ENCODE measurements around the gene NRXN3. TPM values are rescaled to one million over a fixed set of nuclear protein-coding genes. Genes with fewer than 3 reads are reported as not detected.

Gene NRXN3
- total RNA-seq, 1 experiment from 2014 or later: not detected

DNA sequence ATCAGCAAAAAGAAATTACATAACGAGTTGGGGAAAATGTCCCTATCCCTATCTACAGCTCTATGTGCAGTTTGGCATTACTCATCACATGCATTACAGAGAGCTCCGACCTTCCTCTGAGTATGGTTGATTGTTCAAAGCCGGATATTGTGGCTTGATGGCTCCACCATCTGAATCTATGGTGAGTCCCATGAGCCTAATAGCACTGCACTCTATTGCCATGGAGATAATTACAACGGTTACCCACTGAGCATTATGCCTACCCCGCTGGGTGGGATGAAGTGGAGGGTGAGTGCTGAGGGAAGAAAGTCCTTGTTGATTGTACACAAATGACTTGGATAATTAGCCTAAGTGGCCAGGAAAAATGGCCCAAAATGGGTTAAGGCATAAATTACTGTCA is 800.5 kb downstream of the NRXN3 start:
- no peaks in the 10 kb centered on the region for H3K79me2 ChIP-seq (ENCODE audit: low read depth)
- H3K4me3 ChIP-seq: no peak overlapping the region
- CTCF ChIA-PET: no interaction called here
- no peak overlapping the region for H3K27ac ChIP-seq
- no peaks in the 10 kb centered on the region for H3K9me3 ChIP-seq (ENCODE audit: insufficient read depth, low read depth)
- no peak for DNase-seq
- POLR2A ChIA-PET (ENCODE audit: unreplicated experiment): no interaction called here
- H3K36me3 ChIP-seq (ENCODE audit: low read depth): no peaks in the 10 kb centered on the region
- H2AFZ ChIP-seq: no peak overlapping the region
- intact Hi-C loops (cut with micrococcal nuclease; ENCODE audit: unreplicated experiment): no loop called here
- H3F3A ChIP-seq (ENCODE audit: insufficient read depth, low read depth): no peaks in the 10 kb centered on the region; the same call in 1 of the 2 replicates
- BruUV-seq (replicated peaks): no TSS peak
- H3K4me1 ChIP-seq (replicated peaks; ENCODE audit: insufficient read depth): peaks cover 11% of the 10 kb centered on the region
- no peaks in the 10 kb centered on the region for H4K20me1 ChIP-seq (ENCODE audit: insufficient read depth)
- TF ChIP-seq CTCF (conservative IDR thresholded peaks at IDR 0.05) (no peak), EZH2 (IDR thresholded peaks at IDR 0.05; ENCODE audit: low read depth) (no peak)
- H3K27me3 ChIP-seq (ENCODE audit: insufficient read depth, low read depth): no peaks in the 10 kb centered on the region
- no peaks in the 10 kb centered on the region for H3K9me2 ChIP-seq (ENCODE audit: insufficient read depth)
- no peak overlapping the region for H3K4me2 ChIP-seq

- Histone ChIP-seq H3F3A (ENCODE audit: insufficient read depth, low read depth) (no peaks in the 10 kb centered on the region; the same call in 1 of the 2 replicates), H3K27ac (no peak overlapping the region), H3K27me3 (ENCODE audit: insufficient read depth, low read depth) (no peaks in the 10 kb centered on the region), H3K9me2 (ENCODE audit: insufficient read depth) (no peaks in the 10 kb centered on the region), H2AFZ (no peak overlapping the region), H3K9me3 (ENCODE audit: insufficient read depth, low read depth) (no peaks in the 10 kb centered on the region), H3K36me3 (ENCODE audit: low read depth) (no peaks in the 10 kb centered on the region), H3K4me2 (no peak overlapping the region), H3K4me3 (no peak overlapping the region), H3K4me1 (replicated peaks; ENCODE audit: insufficient read depth) (peaks cover 11% of the 10 kb centered on the region), H3K79me2 (ENCODE audit: low read depth) (no peaks in the 10 kb centered on the region), H4K20me1 (ENCODE audit: insufficient read depth) (no peaks in the 10 kb centered on the region)
- POLR2A ChIA-PET (ENCODE audit: unreplicated experiment): no interaction called here
- intact Hi-C loops (cut with micrococcal nuclease; ENCODE audit: unreplicated experiment): no loop called here
- TF ChIP-seq EZH2 (IDR thresholded peaks at IDR 0.05; ENCODE audit: low read depth) (no peak), CTCF (conservative IDR thresholded peaks at IDR 0.05) (no peak)
- DNase-seq: no peak
- BruUV-seq (replicated peaks): no TSS peak
- CTCF ChIA-PET: interaction anchor here (0.8 kb wide), 1 partner anchor 13 kb away, joined by 3 read pairs; no protein-coding TSS in a partner anchor
Observed at GRCh38 chr14:78972440-78972839, 802.3 kb downstream of the NRXN3 start.

- H3K27me3 ChIP-seq (ENCODE audit: insufficient read depth, low read depth): no peaks in the 10 kb centered on the region
- intact Hi-C loops (cut with micrococcal nuclease; ENCODE audit: unreplicated experiment): no loop called here
- H4K20me1 ChIP-seq (ENCODE audit: insufficient read depth): no peaks in the 10 kb centered on the region
- H3K36me3 ChIP-seq (ENCODE audit: low read depth): no peaks in the 10 kb centered on the region
- H3K9me3 ChIP-seq (ENCODE audit: insufficient read depth, low read depth): no peaks in the 10 kb centered on the region
- H3K4me1 ChIP-seq (replicated peaks; ENCODE audit: insufficient read depth): peaks cover 11% of the 10 kb centered on the region
- H3K4me3 ChIP-seq: no peak overlapping the region
- 0 out of 2 replicates have a peak overlapping the region, but pooled peaks have one; percentile 5 for H3K27ac ChIP-seq
- H3K79me2 ChIP-seq (ENCODE audit: low read depth): no peaks in the 10 kb centered on the region
- CTCF ChIA-PET: interaction anchor here (0.6 to 1.2 kb wide), 3 partner anchors 15 to 41 kb away, joined by 11 to 22 read pairs (median 13); no protein-coding TSS in a partner anchor
- 0 out of 2 replicates have a peak overlapping the region, but pooled peaks have one; percentile 11 for H3K4me2 ChIP-seq
- H3K9me2 ChIP-seq (ENCODE audit: insufficient read depth): no peaks in the 10 kb centered on the region
- peak in 1 of 2 experiments; percentile 83 for DNase-seq
- POLR2A ChIA-PET (ENCODE audit: unreplicated experiment): no interaction called here
- BruUV-seq (replicated peaks): no TSS peak
- TF ChIP-seq EZH2 (IDR thresholded peaks at IDR 0.05; ENCODE audit: low read depth) (no peak), CTCF (conservative IDR thresholded peaks at IDR 0.05) (no peak)
- H2AFZ ChIP-seq: no peak overlapping the region
- no peaks in the 10 kb centered on the region; the same call in 1 of the 2 replicates for H3F3A ChIP-seq (ENCODE audit: insufficient read depth, low read depth)
Observed at GRCh38 chr14:78974691-78975090, 804.5 kb downstream of the NRXN3 start.

All from PC-9 (cell line).